ENCODE data around the gene UBR7. TPM values are rescaled to one million over a fixed set of nuclear protein-coding genes. Genes with fewer than 3 reads are reported as not detected.
A peak's percentile ranks its signal among the peaks of the same experiment; 100 is the strongest.
"Not testable (repeated sequence)": the region's sequence is repeated elsewhere in the genome, so short reads cannot be mapped to it uniquely, and the experiment has no call there.

The UBR7 gene, protein sequence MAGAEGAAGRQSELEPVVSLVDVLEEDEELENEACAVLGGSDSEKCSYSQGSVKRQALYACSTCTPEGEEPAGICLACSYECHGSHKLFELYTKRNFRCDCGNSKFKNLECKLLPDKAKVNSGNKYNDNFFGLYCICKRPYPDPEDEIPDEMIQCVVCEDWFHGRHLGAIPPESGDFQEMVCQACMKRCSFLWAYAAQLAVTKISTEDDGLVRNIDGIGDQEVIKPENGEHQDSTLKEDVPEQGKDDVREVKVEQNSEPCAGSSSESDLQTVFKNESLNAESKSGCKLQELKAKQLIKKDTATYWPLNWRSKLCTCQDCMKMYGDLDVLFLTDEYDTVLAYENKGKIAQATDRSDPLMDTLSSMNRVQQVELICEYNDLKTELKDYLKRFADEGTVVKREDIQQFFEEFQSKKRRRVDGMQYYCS
- 10 to 100 TPM; 20.2 to 40.2 (median 24.5) TPM for total RNA-seq

DNA sequence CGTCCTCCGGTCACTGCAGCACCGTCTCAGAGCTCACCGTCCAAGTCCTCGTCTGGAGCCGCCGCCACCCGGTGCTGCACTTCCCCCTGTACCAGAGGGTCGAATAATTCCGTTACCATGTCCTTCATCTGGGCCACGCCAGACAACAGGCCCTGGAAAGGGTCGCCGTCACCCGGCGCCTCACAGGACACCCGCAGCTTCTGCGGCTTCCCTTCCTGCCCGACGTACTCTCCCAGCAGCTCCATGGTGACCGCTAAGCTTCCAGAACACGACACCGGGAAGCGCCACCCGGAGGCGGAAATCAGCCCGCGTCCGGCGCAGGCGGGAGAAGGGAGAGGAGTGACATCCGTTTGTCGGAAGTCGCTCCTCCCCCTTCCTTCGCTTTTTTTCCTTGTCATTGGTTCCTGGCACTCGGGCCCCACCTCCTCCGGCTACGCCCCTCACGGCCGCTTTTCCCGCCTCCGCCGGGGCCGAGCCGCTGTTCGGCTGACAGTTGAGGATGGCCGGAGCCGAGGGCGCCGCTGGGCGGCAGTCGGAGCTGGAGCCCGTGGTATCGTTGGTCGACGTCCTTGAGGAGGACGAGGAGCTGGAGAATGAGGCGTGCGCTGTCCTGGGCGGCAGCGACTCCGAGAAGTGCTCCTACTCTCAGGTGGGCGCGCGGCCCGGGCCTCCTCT, at the start of gene UBR7, which contains the start of gene GON7:
TSS of gene UBR7 (plus strand) at position 464 of the 675 bp plus-strand sequence. CDS start at position 500, 36 bp downstream.
TSS of gene GON7 (minus strand) at position 273 of the 675 bp plus-strand sequence. CDS start at position 245, 28 bp downstream.
- Histone ChIP-seq H3K4me3 (peak within 1 kb of the TSS; percentile 46 to 96 (median 77)), H3K4me1 (peaks cover 0 to 38% (median 24%) of the 10 kb centered on the region in 4 donors), H3K27me3 (no peaks in the 10 kb centered on the region), H3K27ac (peak within 1 kb of the TSS; percentile 41 to 93 (median 82)), H3K9me3 (no peaks in the 10 kb centered on the region), H3K36me3 (peaks cover 0 to 14% (median 2%) of the 10 kb centered on the region in 3 donors)
- 0 to 1% methylated on average over 48 to 64 of the region's 65 CpGs for WGBS, 2 donors
- TF ChIP-seq, protein P1, sequence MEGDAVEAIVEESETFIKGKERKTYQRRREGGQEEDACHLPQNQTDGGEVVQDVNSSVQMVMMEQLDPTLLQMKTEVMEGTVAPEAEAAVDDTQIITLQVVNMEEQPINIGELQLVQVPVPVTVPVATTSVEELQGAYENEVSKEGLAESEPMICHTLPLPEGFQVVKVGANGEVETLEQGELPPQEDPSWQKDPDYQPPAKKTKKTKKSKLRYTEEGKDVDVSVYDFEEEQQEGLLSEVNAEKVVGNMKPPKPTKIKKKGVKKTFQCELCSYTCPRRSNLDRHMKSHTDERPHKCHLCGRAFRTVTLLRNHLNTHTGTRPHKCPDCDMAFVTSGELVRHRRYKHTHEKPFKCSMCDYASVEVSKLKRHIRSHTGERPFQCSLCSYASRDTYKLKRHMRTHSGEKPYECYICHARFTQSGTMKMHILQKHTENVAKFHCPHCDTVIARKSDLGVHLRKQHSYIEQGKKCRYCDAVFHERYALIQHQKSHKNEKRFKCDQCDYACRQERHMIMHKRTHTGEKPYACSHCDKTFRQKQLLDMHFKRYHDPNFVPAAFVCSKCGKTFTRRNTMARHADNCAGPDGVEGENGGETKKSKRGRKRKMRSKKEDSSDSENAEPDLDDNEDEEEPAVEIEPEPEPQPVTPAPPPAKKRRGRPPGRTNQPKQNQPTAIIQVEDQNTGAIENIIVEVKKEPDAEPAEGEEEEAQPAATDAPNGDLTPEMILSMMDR (IDR thresholded peaks at IDR 0.05), result peak; percentile 21 to 60 (median 51)
- TF ChIP-seq POLR2A (IDR thresholded peaks at IDR 0.05) (peak; percentile 14 to 75), EP300 (IDR thresholded peaks at IDR 0.05) (peak; percentile 90)
- peak; percentile 86 to 91 for DNase-seq (ENCODE audit: low spot score in 2 of 2)

DNA sequence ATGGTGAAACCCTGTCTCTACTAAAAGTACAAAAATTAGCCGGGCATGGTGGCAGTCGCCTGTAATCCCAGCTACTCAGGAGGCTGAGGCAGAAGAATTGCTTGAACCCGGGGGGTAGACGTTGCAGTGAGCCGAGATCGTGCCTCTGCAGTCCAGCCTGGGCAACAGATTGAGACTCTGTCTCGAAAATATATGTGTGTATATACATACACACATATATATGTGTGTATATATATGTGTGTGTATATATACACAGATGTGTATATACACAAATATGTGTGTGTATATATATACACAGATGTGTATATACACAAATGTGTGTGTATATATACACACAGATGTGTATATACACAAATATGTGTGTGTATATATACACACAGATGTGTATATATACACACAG, 48.7 kb upstream of the UBR7 start:
- 92 to 97% methylated on average over 7 of the region's 7 CpGs for WGBS, 2 donors
- not testable (repeated sequence) for H3K4me1 ChIP-seq; DNase-seq (ENCODE audit: low spot score in 2 of 2); H3K27ac ChIP-seq; H3K4me3 ChIP-seq; H3K9me3 ChIP-seq; H3K27me3 ChIP-seq; H3K36me3 ChIP-seq

DNA sequence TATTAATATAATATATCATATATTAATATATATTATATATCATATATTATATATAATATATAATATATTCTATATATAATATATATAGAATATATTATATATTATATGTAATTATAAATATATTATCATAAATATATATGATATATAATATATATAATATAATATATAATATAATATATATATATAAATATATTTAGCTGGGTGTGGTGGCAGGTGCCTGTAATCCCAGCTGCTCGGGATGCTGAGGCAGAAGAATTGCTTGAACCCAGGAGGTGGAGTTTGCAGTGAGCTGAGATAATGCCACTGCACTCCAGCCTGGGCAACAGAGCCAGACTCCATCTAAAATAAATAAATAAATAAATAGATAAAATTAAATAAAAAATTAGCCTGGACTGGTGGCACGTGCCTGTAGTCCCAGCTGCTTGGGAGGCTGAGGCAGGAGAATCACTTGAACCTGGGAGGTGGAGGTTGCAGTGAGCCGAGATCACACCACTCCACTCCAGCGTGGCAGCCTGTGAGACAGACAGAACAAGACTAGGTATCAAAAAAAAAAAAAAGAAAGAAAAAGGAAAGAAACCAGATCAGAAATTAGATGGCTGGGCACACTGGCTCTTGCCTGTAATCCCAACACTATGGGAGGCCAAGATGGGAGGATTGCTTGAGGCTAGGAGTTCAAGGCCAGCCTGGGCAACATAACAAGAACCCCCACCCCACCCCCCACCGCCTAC, 47.3 kb upstream of the UBR7 start:
- H3K36me3 ChIP-seq; H3K4me1 ChIP-seq; H3K27ac ChIP-seq; H3K4me3 ChIP-seq; DNase-seq (ENCODE audit: low spot score in 2 of 2); H3K27me3 ChIP-seq; H3K9me3 ChIP-seq: not testable (repeated sequence)
- 62 to 69% methylated on average over 5 of the region's 5 CpGs for WGBS, 2 donors

DNA sequence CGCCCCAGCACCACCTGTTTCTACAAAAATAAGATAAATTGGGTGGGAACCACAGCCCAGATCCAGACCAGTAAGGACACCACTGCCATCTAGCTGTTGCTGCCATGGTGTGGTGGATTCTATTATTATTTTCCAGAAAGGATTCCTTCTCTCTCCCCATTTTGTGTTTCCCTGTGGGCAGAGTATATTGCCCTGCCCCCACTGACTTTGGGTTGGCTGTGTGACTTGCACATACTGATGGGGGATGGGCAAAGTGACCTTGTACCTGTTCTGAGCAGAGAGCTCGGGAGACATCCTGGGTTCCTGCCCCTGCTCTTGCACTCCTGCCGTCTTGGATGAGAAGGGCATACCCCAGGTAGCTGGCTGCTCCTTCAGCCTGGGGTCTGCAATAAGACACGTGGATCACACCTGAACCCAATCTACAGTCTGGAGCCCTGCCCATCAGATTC, 46.7 kb upstream of the UBR7 start:
- no peaks in the 10 kb centered on the region for H3K4me1 ChIP-seq
- 8 to 43% methylated on average over 4 of the region's 4 CpGs for WGBS, 2 donors
- DNase-seq (ENCODE audit: low spot score in 2 of 2), result no peak
- TF ChIP-seq POLR2A (IDR thresholded peaks at IDR 0.05), result no peak
- TF ChIP-seq, protein P1 (IDR thresholded peaks at IDR 0.05), result peak in 2 of 5 experiments; percentile 9 to 11
- no peaks in the 10 kb centered on the region for H3K36me3 ChIP-seq
- H3K4me3 ChIP-seq, result no peak overlapping the region
- H3K27me3 ChIP-seq, result no peaks in the 10 kb centered on the region
- no peaks in the 10 kb centered on the region for H3K9me3 ChIP-seq
- no peak overlapping the region for H3K27ac ChIP-seq

DNA sequence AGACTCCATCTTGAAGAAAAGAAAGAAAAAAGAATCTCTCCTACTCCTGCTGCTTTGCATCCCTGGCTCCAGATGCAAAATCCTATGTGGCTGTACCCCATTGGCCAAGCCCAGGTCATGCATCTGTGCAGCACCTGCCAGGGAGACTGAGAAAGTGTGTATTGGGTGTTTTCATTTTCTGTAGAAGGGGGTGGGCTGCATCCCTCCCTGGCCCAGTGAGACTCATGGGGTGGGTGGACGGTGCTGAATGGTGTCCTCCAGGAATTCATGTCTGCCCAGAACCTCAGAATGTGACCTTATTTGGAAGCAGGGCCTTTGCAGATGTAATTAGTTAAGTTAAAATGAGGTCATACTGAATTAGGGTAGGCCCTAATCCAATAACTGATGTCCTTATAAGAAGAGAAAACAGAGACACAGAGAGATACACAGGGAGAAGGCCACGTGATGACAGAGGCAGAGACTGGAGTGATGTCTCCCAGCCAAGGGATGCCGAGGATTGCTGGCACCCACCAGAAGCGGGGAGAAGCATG, 45.6 kb upstream of the UBR7 start:
- no peak for TF ChIP-seq POLR2A (IDR thresholded peaks at IDR 0.05)
- no peak for TF ChIP-seq EP300 (IDR thresholded peaks at IDR 0.05)
- TF ChIP-seq, protein P1 (IDR thresholded peaks at IDR 0.05), result no peak
- Histone ChIP-seq H3K27ac (no peak overlapping the region), H3K4me3 (no peak overlapping the region), H3K36me3 (no peaks in the 10 kb centered on the region), H3K4me1 (no peaks in the 10 kb centered on the region), H3K9me3 (no peaks in the 10 kb centered on the region), H3K27me3 (no peaks in the 10 kb centered on the region)
- no peak for DNase-seq (ENCODE audit: low spot score in 2 of 2)
- WGBS, 2 donors, result 67% methylated on average over 4 of the region's 4 CpGs

All from tibial nerve (tissue), 4 donors.